HepG2 (cell line): ENCODE measurements around the gene RSRC2. TPM values are rescaled to one million over a fixed set of nuclear protein-coding genes. Genes with fewer than 3 reads are reported as not detected.
A peak's percentile ranks its signal among the peaks of the same experiment; 100 is the strongest.

Experiments
- ARID2 ChIP-seq: sonication (generic); formaldehyde crosslinking; IDR thresholded peaks from 2 replicates; pipeline ENCODE4 v1.8.1; 2022; ENCODE audit warnings: mild to moderate bottlenecking, missing genetic modification reagents, borderline replicate concordance
- CBX2 ChIP-seq, 2 experiments: fragments of 200-600 bp in 1 of 2; sonication (generic); formaldehyde crosslinking in 1 of 2; IDR thresholded peaks; 2 replicates each; pipeline versions ENCODE4 v1.7.0 to v1.8.1; 2018 to 2022; ENCODE audit warnings: low read depth in 2 of 2, low read length in 1 of 2, mild to moderate bottlenecking in 1 of 2, missing genetic modification reagents in 1 of 2
- GZF1 ChIP-seq: sonication (generic); formaldehyde crosslinking; IDR thresholded peaks from 2 replicates; pipeline ENCODE4 v1.5.1; 2020; ENCODE audit warnings: mild to moderate bottlenecking, missing genetic modification reagents
- SMYD3 ChIP-seq: sonication (generic); formaldehyde crosslinking; IDR thresholded peaks from 2 replicates; pipeline ENCODE4 v1.8.1; 2023; ENCODE audit warnings: mild to moderate bottlenecking, missing genetic modification reagents
- TOPORS ChIP-seq: sonication (generic); formaldehyde crosslinking; IDR thresholded peaks from 2 replicates; pipeline ENCODE4 v1.8.0; 2023; ENCODE audit warnings: mild to moderate bottlenecking, missing genetic modification reagents
- ZBTB2 ChIP-seq: sonication (generic); formaldehyde crosslinking; IDR thresholded peaks from 2 replicates; pipeline ENCODE4 v1.8.0; 2022; ENCODE audit warnings: low read depth, missing genetic modification reagents
- ZBTB34 ChIP-seq: sonication (generic); formaldehyde crosslinking; IDR thresholded peaks from 2 replicates; pipeline ENCODE4 v1.8.0; 2022; ENCODE audit warnings: mild to moderate bottlenecking, missing genetic modification reagents
- ZBTB44 ChIP-seq: sonication (generic); formaldehyde crosslinking; IDR thresholded peaks from 2 replicates; pipeline ENCODE4 v1.4.0; 2020; ENCODE audit warnings: missing genetic modification reagents
- ZMAT3 ChIP-seq: sonication (generic); formaldehyde crosslinking; conservative IDR thresholded peaks from 2 replicates; pipeline ENCODE4 v1.7.0; 2021; ENCODE audit warnings: missing genetic modification reagents
- ZNF224 ChIP-seq: sonication (generic); formaldehyde crosslinking; IDR thresholded peaks from 2 replicates; pipeline ENCODE4 v1.5.0; 2020; ENCODE audit warnings: mild to moderate bottlenecking, missing genetic modification reagents
- ZNF253 ChIP-seq: sonication (generic); formaldehyde crosslinking; IDR thresholded peaks from 2 replicates; pipeline ENCODE4 v1.8.0; 2022; ENCODE audit warnings: mild to moderate bottlenecking, missing genetic modification reagents, borderline replicate concordance
- ZNF354B ChIP-seq: sonication (generic); formaldehyde crosslinking; IDR thresholded peaks from 2 replicates; pipeline ENCODE4 v1.8.0; 2022; ENCODE audit warnings: mild to moderate bottlenecking, missing genetic modification reagents
- ZNF383 ChIP-seq: sonication (generic); formaldehyde crosslinking; IDR thresholded peaks from 2 replicates; pipeline ENCODE4 v1.4.0; 2020; ENCODE audit warnings: missing genetic modification reagents, mild to moderate bottlenecking, borderline replicate concordance
- ZNF407 ChIP-seq: sonication (generic); formaldehyde crosslinking; IDR thresholded peaks from one replicate; pipeline ENCODE4 v1.5.1; 2020; ENCODE audit warnings: mild to moderate bottlenecking, missing genetic modification reagents; ENCODE audit errors: not compliant biosample characterization
- ZNF678 ChIP-seq: sonication (generic); formaldehyde crosslinking; IDR thresholded peaks from 2 replicates; pipeline ENCODE4 v1.4.0; 2020; ENCODE audit warnings: mild to moderate bottlenecking, missing genetic modification reagents
- ZNF788 ChIP-seq: sonication (generic); formaldehyde crosslinking; IDR thresholded peaks from 2 replicates; pipeline ENCODE4 v1.5.0; 2020; ENCODE audit warnings: mild to moderate bottlenecking, missing genetic modification reagents, borderline replicate concordance
- polyA plus RNA-seq, 8 experiments: library from polyadenylated mRNA; depleted of rRNA in 3 of 8; stranded (reverse) in 7 of 8; unstranded in 1 of 8; fragments of >200 nt; fragmentation: Illumina TruSeq in 4 of 8; extraction: Trizol in 4 of 8; gene quantifications; 2 replicates each; pipeline versions ENCODE4 v1.2.1 to v1.2.3, GENCODE V29; 2011 to 2016; ENCODE audit warnings: low read depth in 4 of 8, missing spikeins in 1 of 8, mixed read lengths in 1 of 8; ENCODE audit not compliant: insufficient read depth in 1 of 8
- total RNA-seq, 5 experiments: library from RNA; depleted of rRNA; stranded (reverse); fragments of >200 nt; fragmentation: Illumina TruSeq; extraction: Trizol; gene quantifications; 2 replicates each; pipeline ENCODE4 v1.2.3, GENCODE V29; 2016; ENCODE audit warnings: low read depth in 1 of 5

Gene RSRC2
- total and polyA plus RNA-seq, 2 of the 13 experiments (the other 11 are each of a cell fraction or from before 2014, with no cell fraction given), result 31.4 to 77.8 TPM

GRCh38 chr12:122527478-122527944 lies 775 bp upstream of the RSRC2 start (continued):
- TF ChIP-seq ZNF224 (CRISPR knock-in tag) (no peak), GZF1 (no peak), ARID2 (CRISPR knock-in tag) (no peak), ZBTB34 (CRISPR knock-in tag) (0 out of 2 replicates have a peak, but pooled peaks have one; percentile 3), ZMAT3 (CRISPR knock-in tag) (no peak), ZNF678 (CRISPR knock-in tag) (no peak), SMYD3 (CRISPR knock-in tag) (no peak), CBX2 (IDR thresholded peaks at IDR 0.05; ENCODE audit: low read depth, low read length) (no peak), CBX2 (CRISPR knock-in tag; IDR thresholded peaks at IDR 0.05; ENCODE audit: low read depth) (no peak), ZBTB44 (CRISPR knock-in tag) (no peak), TOPORS (peak; percentile 27; the same call in 1 of the 2 replicates), ZBTB2 (no peak), ZNF354B (CRISPR knock-in tag) (0 out of 2 replicates have a peak, but pooled peaks have one; percentile 38), ZNF407 (no peak), ZNF253 (CRISPR knock-in tag) (no peak), ZNF383 (CRISPR knock-in tag) (0 out of 2 replicates have a peak, but pooled peaks have one; percentile 14), ZNF788 (CRISPR knock-in tag) (no peak)
